Neuronal stem cell (in vitro differentiated cells): Measurements from ENCODE around the gene NECTIN2.
A peak's percentile ranks its signal among the peaks of the same experiment; 100 is the strongest.

Experiments used
- DNase-seq: peaks from one replicate; pipeline ENCODE4 v3.0.0-alpha.2; 2013; ENCODE audit warnings: low spot score
- H2AFZ ChIP-seq: one replicate; pipeline ENCODE4 v1.6.1; 2013; ENCODE audit warnings: mild to moderate bottlenecking, low read length, inconsistent platforms
- H2AK5ac ChIP-seq: 2 replicates; pipeline ENCODE4 v1.6.1; 2013; ENCODE audit warnings: low read depth, mild to moderate bottlenecking, inconsistent platforms, low read length, moderate library complexity, mixed read lengths
- H2BK120ac ChIP-seq: 2 replicates; pipeline ENCODE4 v1.6.1; 2013; ENCODE audit warnings: low read depth, mild to moderate bottlenecking, inconsistent platforms, low read length, moderate library complexity, mixed read lengths
- H2BK12ac ChIP-seq: one replicate; pipeline ENCODE4 v1.6.1; 2013; ENCODE audit warnings: low read length, inconsistent platforms
- H2BK15ac ChIP-seq: 2 replicates; pipeline ENCODE4 v1.6.1; 2013; ENCODE audit warnings: mild to moderate bottlenecking, low read length, inconsistent platforms, mixed read lengths
- H2BK5ac ChIP-seq: one replicate; pipeline ENCODE4 v1.6.1; 2013; ENCODE audit warnings: inconsistent platforms, mild to moderate bottlenecking, low read length, moderate library complexity
- H3K14ac ChIP-seq: one replicate; pipeline ENCODE4 v1.6.1; 2013; ENCODE audit warnings: low read length, inconsistent platforms
- H3K18ac ChIP-seq: 2 replicates; pipeline ENCODE4 v1.6.1; 2013; ENCODE audit warnings: low read length, inconsistent platforms
- H3K23ac ChIP-seq: 2 replicates; pipeline ENCODE4 v1.6.1; 2013; ENCODE audit warnings: low read depth, mild to moderate bottlenecking, mixed read lengths, low read length, inconsistent platforms; ENCODE audit not compliant: poor library complexity
- H3K27ac ChIP-seq: replicated peaks from 3 replicates; pipeline ENCODE4 v1.5.1; 2013; ENCODE audit warnings: low read length, inconsistent platforms
- H3K27me3 ChIP-seq, 3 experiments: 2 replicates each; pipeline ENCODE4 v1.6.1; 2013; ENCODE audit warnings: low read length in 3 of 3, mild to moderate bottlenecking in 2 of 3, inconsistent platforms in 1 of 3, low read depth in 1 of 3, mixed read lengths in 1 of 3, moderate library complexity in 1 of 3; ENCODE audit not compliant: control insufficient read depth in 3 of 3, insufficient read depth in 3 of 3
- H3K36me3 ChIP-seq, 2 donors: replicated peaks in 1 of 2; 2 replicates each; pipeline ENCODE4 v1.6.1; 2013; ENCODE audit warnings: low read length in 2 of 2; ENCODE audit not compliant: control insufficient read depth in 2 of 2, insufficient read depth in 2 of 2
- H3K4ac ChIP-seq: 2 replicates; pipeline ENCODE4 v1.6.1; 2013; ENCODE audit warnings: inconsistent platforms, mild to moderate bottlenecking, low read length, moderate library complexity
- H3K4me1 ChIP-seq, 2 donors: 1 replicate in 1 of 2; 2 replicates in 1 of 2; pipeline ENCODE4 v1.6.1; 2013; ENCODE audit warnings: low read length in 2 of 2, low read depth in 1 of 2; ENCODE audit not compliant: control insufficient read depth in 2 of 2, insufficient read depth in 1 of 2
- H3K4me2 ChIP-seq: one replicate; pipeline ENCODE4 v1.6.1; 2013; ENCODE audit warnings: mild to moderate bottlenecking, low read length, inconsistent platforms; ENCODE audit not compliant: insufficient read depth, poor library complexity, severe bottlenecking
- H3K4me3 ChIP-seq, 2 donors: 2 replicates each; pipeline ENCODE4 v1.5.1; 2013; ENCODE audit warnings: low read length in 2 of 2, mild to moderate bottlenecking in 2 of 2, inconsistent platforms in 1 of 2, moderate library complexity in 1 of 2
- H3K79me1 ChIP-seq: one replicate; pipeline ENCODE4 v1.6.1; 2013; ENCODE audit warnings: low read depth, mild to moderate bottlenecking, inconsistent platforms, low read length, moderate library complexity
- H3K9ac ChIP-seq: one replicate; pipeline ENCODE4 v1.6.1; 2013; ENCODE audit warnings: mild to moderate bottlenecking, low read depth, low read length, inconsistent platforms; ENCODE audit not compliant: poor library complexity
- H3K9me3 ChIP-seq, 2 donors: replicated peaks in 1 of 2; 2 replicates each; pipeline versions ENCODE3 to v1.6.1; 2013; ENCODE audit warnings: low read length in 2 of 2, mild to moderate bottlenecking in 2 of 2, inconsistent platforms in 1 of 2, low read depth in 1 of 2, mixed read lengths in 1 of 2, moderate library complexity in 1 of 2; ENCODE audit not compliant: control insufficient read depth in 2 of 2, insufficient read depth in 1 of 2
- H4K8ac ChIP-seq: one replicate; pipeline ENCODE4 v1.6.1; 2013; ENCODE audit warnings: low read depth, mild to moderate bottlenecking, inconsistent platforms, low read length, moderate library complexity
- H4K91ac ChIP-seq: one replicate; pipeline ENCODE4 v1.6.1; 2013; ENCODE audit warnings: low read length, low read depth, mild to moderate bottlenecking, inconsistent platforms; ENCODE audit not compliant: poor library complexity
- WGBS, 2 donors: extraction: QIAGEN DNeasy Blood & Tissue Kit; methylation state at CpG; one replicate each; pipeline ENCODE4 v1.1.7; 2013; ENCODE audit warnings: missing lambda C conversion rate in 2 of 2, mixed read lengths in 1 of 2; ENCODE audit not compliant: insufficient read length in 2 of 2, insufficient replicate concordance in 1 of 2; ENCODE audit errors: extremely low coverage in 2 of 2; 5-methylcytosine and 5-hydroxymethylcytosine counted together

The NECTIN2 gene

GRCh38 chr19:44810234-44811121, 35.6 kb upstream of the NECTIN2 start:
- Histone ChIP-seq H3K4me2 (peak overlapping the region; percentile 26), H3K23ac (peak overlapping the region; percentile 10), H3K4me3 (no peak overlapping the region), H4K8ac (no peak overlapping the region), H4K91ac (no peak overlapping the region), H2AK5ac (peak overlapping the region; percentile 82), H2BK120ac (no peak overlapping the region), H3K18ac (peak overlapping the region; percentile 82), H3K79me1 (no peaks in the 10 kb centered on the region), H3K14ac (peak overlapping the region; percentile 9), H3K9me3 (peaks cover 0 to 3% of the 10 kb centered on the region in 2 donors), H2AFZ (no peak overlapping the region), H3K27me3 (peaks cover 0 to 3% (median 2%) of the 10 kb centered on the region in 3 experiments), H2BK5ac (peak overlapping the region; percentile 13), H3K4ac (no peak overlapping the region), H2BK15ac (peak overlapping the region; percentile 83), H3K27ac (no peak overlapping the region), H3K4me1 (peaks cover 27 to 29% of the 10 kb centered on the region in 2 donors), H2BK12ac (no peak overlapping the region), H3K36me3 (no peaks in the 10 kb centered on the region), H3K9ac (no peak overlapping the region)
- no peak for DNase-seq
- no CpG with 5 or more reads among the region's 13 CpGs for WGBS, 2 donors

DNA sequence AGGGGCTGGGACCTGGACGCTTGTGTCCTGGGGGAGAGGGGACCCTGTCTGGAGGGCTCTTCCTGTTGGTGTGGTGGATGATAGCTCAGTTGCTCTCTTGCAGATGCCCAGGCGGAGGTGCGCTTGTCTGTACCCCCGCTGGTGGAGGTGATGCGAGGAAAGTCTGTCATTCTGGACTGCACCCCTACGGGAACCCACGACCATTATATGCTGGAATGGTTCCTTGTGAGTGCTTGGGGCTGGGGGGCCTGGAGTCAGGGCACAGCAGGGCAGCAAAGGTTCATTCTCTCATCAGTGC, 35.0 kb upstream of the NECTIN2 start:
- Histone ChIP-seq H3K4me3 (no peak overlapping the region), H3K14ac (no peak overlapping the region), H3K9me3 (peaks cover 0 to 3% of the 10 kb centered on the region in 2 donors), H3K4ac (no peak overlapping the region), H2BK15ac (peak overlapping the region; percentile 30), H3K4me2 (no peak overlapping the region), H2AK5ac (peak overlapping the region; percentile 53), H2BK12ac (no peak overlapping the region), H3K9ac (no peak overlapping the region), H3K18ac (peak overlapping the region; percentile 59), H2AFZ (no peak overlapping the region), H4K91ac (no peak overlapping the region), H3K79me1 (no peaks in the 10 kb centered on the region), H2BK120ac (no peak overlapping the region), H3K23ac (no peak overlapping the region), H3K27ac (no peak overlapping the region), H3K27me3 (peaks cover 0 to 3% (median 2%) of the 10 kb centered on the region in 3 experiments), H3K4me1 (peaks cover 27 to 29% of the 10 kb centered on the region in 2 donors), H4K8ac (no peak overlapping the region), H3K36me3 (no peaks in the 10 kb centered on the region), H2BK5ac (no peak overlapping the region)
- no peak for DNase-seq
- no CpG with 5 or more reads among the region's 7 CpGs for whole genome bisulfite sequencing, 2 donors

- no peak overlapping the region for H3K27ac ChIP-seq
Observed at GRCh38 chr19:44812142-44812718, 33.9 kb upstream of the NECTIN2 start.

More at GRCh38 chr19:44812142-44812718, 33.9 kb upstream of the NECTIN2 start:
- peak overlapping the region; percentile 21 for H3K14ac ChIP-seq
- WGBS, 2 donors, result no CpG with 5 or more reads among the region's 28 CpGs
- H3K4me2 ChIP-seq, result no peak overlapping the region
- peak overlapping the region; percentile 50 for H3K9ac ChIP-seq
- no peak overlapping the region for H2AFZ ChIP-seq
- no peak overlapping the region for H3K4me3 ChIP-seq
- H3K79me1 ChIP-seq, result no peaks in the 10 kb centered on the region
- H3K23ac ChIP-seq, result no peak overlapping the region
- H2BK12ac ChIP-seq, result no peak overlapping the region
- no peaks in the 10 kb centered on the region for H3K36me3 ChIP-seq
- no peak overlapping the region for H4K8ac ChIP-seq
- H2BK15ac ChIP-seq, result no peak overlapping the region
- peak overlapping the region; percentile 70 for H3K18ac ChIP-seq
- H2BK5ac ChIP-seq, result no peak overlapping the region
- H3K27me3 ChIP-seq, result peaks cover 0 to 3% (median 2%) of the 10 kb centered on the region in 3 experiments
- no peak overlapping the region for H3K4ac ChIP-seq
- H2BK120ac ChIP-seq, result no peak overlapping the region
- H3K4me1 ChIP-seq, result peaks cover 25 to 27% of the 10 kb centered on the region in 2 donors
- peak overlapping the region; percentile 15 for H2AK5ac ChIP-seq
- no peak overlapping the region for H4K91ac ChIP-seq
- H3K9me3 ChIP-seq, result peaks cover 0 to 3% of the 10 kb centered on the region in 2 donors
- DNase-seq, result no peak
